Ramos (cell line): Measurements from ENCODE around the gene CDC42EP5.

Experiments used
- in situ Hi-C: fragments of 300-500 bp; cut with MboI; formaldehyde crosslinking; loops from one replicate; pipeline ENCODE4 v1.14.3; 2022; ENCODE audit warnings: low sequenced_read_pairs; ENCODE audit not compliant: unreplicated experiment

Gene CDC42EP5

DNA sequence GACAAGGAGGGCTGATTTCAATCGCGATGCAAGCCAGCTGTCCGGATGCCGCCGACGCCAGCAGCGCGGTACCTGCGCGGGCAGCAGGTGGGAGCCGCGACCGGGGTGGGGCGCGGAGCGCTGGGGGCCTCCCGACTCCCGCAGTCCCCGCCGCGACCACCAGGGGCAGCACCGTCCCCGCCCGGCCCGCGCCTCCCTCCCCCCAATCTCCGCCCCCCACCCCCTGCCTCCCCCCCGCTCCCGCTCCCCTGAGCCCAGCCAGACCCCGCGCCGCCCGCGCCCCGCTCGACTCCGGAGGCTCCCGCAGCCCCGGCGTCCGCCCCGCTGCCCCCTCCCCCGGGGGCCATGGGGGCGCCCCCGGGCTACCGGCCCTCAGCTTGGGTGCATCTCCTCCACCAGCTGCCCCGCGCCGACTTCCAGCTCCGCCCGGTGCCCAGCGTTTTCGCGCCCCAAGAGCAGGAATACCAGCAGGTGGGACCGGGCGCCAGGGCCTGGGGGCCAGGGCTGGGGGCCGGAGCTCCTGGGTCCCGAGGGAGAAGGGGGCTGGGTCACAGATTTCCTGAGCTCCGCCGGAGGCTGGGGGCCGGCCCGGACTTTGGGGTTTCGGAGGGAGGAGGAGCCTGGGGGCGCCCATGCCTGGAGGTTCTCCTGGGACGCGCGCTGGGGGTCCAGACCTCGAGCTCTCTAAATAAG is 57.7 kb downstream of the CDC42EP5 start, which contains the start of gene TTYH1:
TTYH1 (plus strand) TSS at position 257 of the 693 bp plus-strand sequence; CDS start at position 346, 89 bp downstream.
- in situ Hi-C loops, result no loop called here
